Left ventricle myocardium inferior (tissue), 1 donor: ENCODE data around the gene LY6G5B. TPM values are rescaled to one million over a fixed set of nuclear protein-coding genes. Genes with fewer than 3 reads are reported as not detected.

Source experiments
- DNase-seq: peaks from one replicate; pipeline ENCODE4 v3.0.0-alpha.2; 2020
- H3K27ac ChIP-seq: fragments of 200-600 bp; replicated peaks from 2 replicates; pipeline ENCODE4 v1.8.0; 2021
- H3K27me3 ChIP-seq: fragments of 200-600 bp; 2 replicates; pipeline ENCODE4 v1.8.0; 2021; ENCODE audit warnings: low read depth
- H3K36me3 ChIP-seq: fragments of 200-600 bp; 2 replicates; pipeline ENCODE4 v1.8.0; 2021
- H3K4me1 ChIP-seq: fragments of 200-600 bp; 2 replicates; pipeline ENCODE4 v1.8.0; 2021
- H3K4me3 ChIP-seq: fragments of 200-600 bp; 2 replicates; pipeline ENCODE4 v1.8.0; 2021; ENCODE audit warnings: mild to moderate bottlenecking, moderate library complexity
- H3K9me3 ChIP-seq: fragments of 200-600 bp; replicated peaks from 2 replicates; pipeline ENCODE4 v1.8.0; 2021
- CTCF ChIP-seq: fragments of 200-600 bp; IDR thresholded peaks from 2 replicates; pipeline ENCODE4 v1.8.0; 2021; ENCODE audit warnings: antibody characterized with exemption, mild to moderate bottlenecking, borderline replicate concordance
- intact Hi-C: fragments of 100-400 bp; cut with micrococcal nuclease; formaldehyde crosslinking; loops from one replicate; pipeline ENCODE4 v1.11.0; 2022
- total RNA-seq: library from RNA; stranded (reverse); fragmentation: NEBNext Ultra II Directional; extraction: Animal tissue kit (Norgen Biotek cat#: 25700); gene quantifications from one replicate; pipeline ENCODE4 v1.2.1, GENCODE V29; 2021
- donor health status: DM: no; HTN: yes; CAD: no; lungs with severe emphysema.

LY6G5B gene
- total RNA-seq, 1 donor from 2014 or later, result 4.4 TPM

GRCh38 chr6:31631209-31631608 is 38.6 kb upstream of the LY6G5B start:
- Histone ChIP-seq H3K9me3 (no peaks in the 10 kb centered on the region), H3K36me3 (peaks cover 100% of the 10 kb centered on the region), H3K27me3 (no peaks in the 10 kb centered on the region), H3K4me3 (no peak overlapping the region), H3K27ac (no peak overlapping the region), H3K4me1 (no peaks in the 10 kb centered on the region)
- no peak for TF ChIP-seq CTCF
- DNase-seq, result no peak
- intact Hi-C loops, result no loop called here

DNA sequence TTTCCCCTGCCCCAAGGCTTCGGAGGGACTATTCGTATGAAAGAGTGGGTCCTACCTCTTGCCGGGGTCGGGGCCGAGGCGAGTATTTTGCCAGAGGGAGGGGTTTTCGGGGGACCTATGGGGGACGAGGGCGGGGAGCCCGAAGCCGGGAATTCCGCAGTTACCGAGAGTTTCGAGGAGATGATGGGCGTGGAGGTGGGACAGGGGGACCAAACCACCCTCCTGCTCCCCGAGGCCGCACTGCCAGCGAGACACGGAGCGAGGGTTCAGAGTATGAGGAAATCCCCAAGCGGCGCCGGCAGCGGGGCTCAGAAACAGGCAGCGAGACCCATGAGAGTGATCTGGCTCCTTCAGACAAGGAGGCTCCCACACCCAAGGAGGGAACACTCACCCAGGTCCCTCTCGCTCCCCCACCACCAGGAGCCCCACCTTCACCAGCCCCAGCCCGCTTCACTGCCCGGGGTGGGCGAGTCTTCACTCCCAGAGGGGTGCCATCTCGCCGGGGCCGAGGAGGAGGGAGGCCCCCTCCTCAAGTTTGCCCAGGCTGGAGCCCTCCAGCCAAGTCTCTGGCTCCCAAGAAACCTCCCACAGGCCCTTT is 38.0 kb upstream of the LY6G5B start:
- no peaks in the 10 kb centered on the region for H3K27me3 ChIP-seq
- no peak for DNase-seq
- no peak overlapping the region for H3K27ac ChIP-seq
- no peak overlapping the region for H3K4me3 ChIP-seq
- H3K9me3 ChIP-seq, result no peaks in the 10 kb centered on the region
- H3K4me1 ChIP-seq, result no peaks in the 10 kb centered on the region
- peaks cover 100% of the 10 kb centered on the region for H3K36me3 ChIP-seq
- no peak for TF ChIP-seq CTCF
- intact Hi-C loops, result no loop called here

GRCh38 chr6:31632279-31632946 is 37.4 kb upstream of the LY6G5B start:
- H3K36me3 ChIP-seq, result peaks cover 100% of the 10 kb centered on the region

GRCh38 chr6:31633447-31633846 is 36.3 kb upstream of the LY6G5B start:
- DNase-seq, result no peak
- Histone ChIP-seq H3K4me1 (no peaks in the 10 kb centered on the region), H3K9me3 (no peaks in the 10 kb centered on the region), H3K36me3 (peaks cover 98% of the 10 kb centered on the region), H3K27me3 (no peaks in the 10 kb centered on the region), H3K27ac (no peak overlapping the region), H3K4me3 (no peak overlapping the region)
- TF ChIP-seq CTCF, result no peak
- intact Hi-C loops, result no loop called here

More at GRCh38 chr6:31632279-31632946, 37.4 kb upstream of the LY6G5B start:
- intact Hi-C loops, result no loop called here
- H3K4me1 ChIP-seq, result no peaks in the 10 kb centered on the region
- no peaks in the 10 kb centered on the region for H3K27me3 ChIP-seq
- TF ChIP-seq CTCF, result no peak
- no peak overlapping the region for H3K27ac ChIP-seq
- no peaks in the 10 kb centered on the region for H3K9me3 ChIP-seq
- DNase-seq, result no peak
- H3K4me3 ChIP-seq, result no peak overlapping the region

GRCh38 chr6:31634131-31634530 is 35.6 kb upstream of the LY6G5B start:
- DNase-seq, result no peak
- no peaks in the 10 kb centered on the region for H3K4me1 ChIP-seq
- peaks cover 98% of the 10 kb centered on the region for H3K36me3 ChIP-seq
- no peak for TF ChIP-seq CTCF
- intact Hi-C loops, result no loop called here
- no peaks in the 10 kb centered on the region for H3K27me3 ChIP-seq
- no peaks in the 10 kb centered on the region for H3K9me3 ChIP-seq
- H3K4me3 ChIP-seq, result no peak overlapping the region
- no peak overlapping the region for H3K27ac ChIP-seq
